Body of pancreas (tissue), 4 donors: Measurements from ENCODE around the gene PHB1. TPM values are rescaled to one million over a fixed set of nuclear protein-coding genes. Genes with fewer than 3 reads are reported as not detected.
"Not testable (repeated sequence)": the region's sequence is repeated elsewhere in the genome, so short reads cannot be mapped to it uniquely, and the experiment has no call there.

ENCODE experiments used
- ATAC-seq: fragments of 150-250 bp; one replicate; pipeline ENCODE4 v1.9.1; 2016
- DNase-seq, 4 donors: peaks; one replicate each; pipeline ENCODE4 v3.0.0-alpha.2; 2019
- H3K27ac ChIP-seq, 4 donors: fragments of 200-600 bp; sonication (generic); 1 replicate in 3 of 4; 2 replicates in 1 of 4; pipeline versions ENCODE4 v1.5.1 to v1.6.1; 2016 to 2019; ENCODE audit warnings: mild to moderate bottlenecking in 1 of 4, mixed read lengths in 1 of 4, moderate library complexity in 1 of 4
- H3K27me3 ChIP-seq, 2 donors: fragments of 200-600 bp; sonication (generic); one replicate each; pipeline ENCODE4 v1.6.0; 2016; ENCODE audit warnings: mild to moderate bottlenecking in 1 of 2
- H3K36me3 ChIP-seq, 2 donors: fragments of 200-600 bp; sonication (generic); replicated peaks in 1 of 2; 2 replicates each; pipeline ENCODE4 v1.5.1; 2016; ENCODE audit warnings: low read depth in 2 of 2; ENCODE audit not compliant: insufficient read depth in 1 of 2
- H3K4me1 ChIP-seq: fragments of 200-600 bp; sonication (generic); one replicate; pipeline ENCODE4 v1.6.0; 2016
- H3K4me3 ChIP-seq, 2 donors: fragments of 200-600 bp; sonication (generic); 1 replicate in 1 of 2; 2 replicates in 1 of 2; pipeline ENCODE4 v1.5.1; 2016 to 2019
- H3K9me3 ChIP-seq, 3 donors: fragments of 200-600 bp; sonication (generic); 1 replicate in 2 of 3; 2 replicates in 1 of 3; pipeline ENCODE4 v1.5.1; 2016
- CTCF ChIP-seq, 7 experiments: fragments of 450-650 bp in 4 of 7; fragments of 200-600 bp in 3 of 7; sonication (generic) in 3 of 7; IDR thresholded peaks; one replicate each; pipeline ENCODE4 v1.5.1; 2016 to 2019; ENCODE audit warnings: antibody characterized with exemption in 7 of 7
- POLR2A ChIP-seq, 3 donors: fragments of 450-650 bp; IDR thresholded peaks; one replicate each; pipeline ENCODE4 v1.6.1; 2016; ENCODE audit warnings: antibody characterized with exemption in 3 of 3, mild to moderate bottlenecking in 2 of 3
- WGBS, 2 donors: methylation state at CpG; one replicate each; pipeline ENCODE4 v1.1.5; 2017; 5-methylcytosine and 5-hydroxymethylcytosine counted together
- intact Hi-C: fragments of 100-400 bp; cut with DNase I; formaldehyde crosslinking; loops from one replicate; pipeline ENCODE4 v1.15.1; 2023
- total RNA-seq, 2 donors: library from RNA; depleted of rRNA; stranded (reverse); fragments of >200 nt; gene quantifications; one replicate each; pipeline ENCODE4 v1.1.0, GENCODE V29; 2016

Gene PHB1
- total RNA-seq, 2 donors from 2014 or later = 37.1 to 38.6 TPM

DNA sequence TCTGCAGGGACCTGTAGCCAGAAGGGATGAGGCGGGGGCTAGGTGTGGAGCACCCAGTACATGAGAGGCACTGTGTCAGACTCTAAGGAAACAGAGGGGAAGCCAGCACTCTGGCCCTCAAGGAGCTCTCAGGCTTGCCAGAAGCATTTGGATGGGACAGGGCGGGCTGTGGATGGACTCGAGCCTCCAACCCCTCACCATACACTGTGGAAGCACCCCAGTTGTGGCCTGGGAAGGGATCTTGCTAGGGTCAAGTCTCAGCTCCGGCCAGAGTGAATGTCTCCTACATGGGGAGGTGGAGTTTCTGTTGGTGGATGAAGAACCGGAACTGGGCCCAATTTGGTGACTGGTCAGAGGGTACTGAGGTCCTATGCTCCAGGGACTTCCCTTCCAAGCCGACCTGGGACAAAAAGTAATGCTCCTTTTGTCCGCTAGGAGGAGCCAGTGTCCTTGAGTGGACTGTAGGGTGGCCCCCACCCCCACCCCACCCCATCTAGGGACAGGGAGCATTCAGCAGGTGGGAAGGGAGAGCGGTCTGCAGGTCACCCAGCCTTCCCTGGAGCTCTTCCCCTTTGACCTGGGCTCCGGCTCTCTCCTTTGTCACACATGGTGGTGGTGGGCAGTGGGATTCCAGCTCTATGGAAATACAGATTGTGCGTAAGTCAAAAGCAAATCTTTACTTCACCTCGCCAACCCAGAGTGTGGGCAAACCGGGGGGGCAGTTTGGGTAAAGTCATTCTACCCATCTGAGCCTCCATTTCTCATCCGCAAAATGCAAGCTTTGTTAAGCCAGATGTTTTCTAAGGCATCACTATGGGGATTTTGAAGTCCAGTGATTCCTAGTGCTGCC, 20.4 kb upstream of the PHB1 start:
- Histone ChIP-seq H3K4me3 (no peak overlapping the region), H3K4me1 (no peaks in the 10 kb centered on the region), H3K9me3 (no peaks in the 10 kb centered on the region), H3K27ac (no peak overlapping the region), H3K36me3 (no peaks in the 10 kb centered on the region), H3K27me3 (no peaks in the 10 kb centered on the region)
- DNase-seq (peak; percentile 31 to 58 (median 56)), ATAC-seq (peak; percentile 48)
- WGBS, 2 donors = 48 to 53% methylated on average over 10 to 13 of the region's 13 CpGs
- TF ChIP-seq CTCF (IDR thresholded peaks at IDR 0.05) (peak in 6 of 7 experiments; percentile 30 to 54 (median 44)), POLR2A (IDR thresholded peaks at IDR 0.05) (no peak)
- intact Hi-C loops = loop anchor here (5.0 kb wide), 1 partner anchor 122 kb away; no protein-coding TSS in a partner anchor

DNA sequence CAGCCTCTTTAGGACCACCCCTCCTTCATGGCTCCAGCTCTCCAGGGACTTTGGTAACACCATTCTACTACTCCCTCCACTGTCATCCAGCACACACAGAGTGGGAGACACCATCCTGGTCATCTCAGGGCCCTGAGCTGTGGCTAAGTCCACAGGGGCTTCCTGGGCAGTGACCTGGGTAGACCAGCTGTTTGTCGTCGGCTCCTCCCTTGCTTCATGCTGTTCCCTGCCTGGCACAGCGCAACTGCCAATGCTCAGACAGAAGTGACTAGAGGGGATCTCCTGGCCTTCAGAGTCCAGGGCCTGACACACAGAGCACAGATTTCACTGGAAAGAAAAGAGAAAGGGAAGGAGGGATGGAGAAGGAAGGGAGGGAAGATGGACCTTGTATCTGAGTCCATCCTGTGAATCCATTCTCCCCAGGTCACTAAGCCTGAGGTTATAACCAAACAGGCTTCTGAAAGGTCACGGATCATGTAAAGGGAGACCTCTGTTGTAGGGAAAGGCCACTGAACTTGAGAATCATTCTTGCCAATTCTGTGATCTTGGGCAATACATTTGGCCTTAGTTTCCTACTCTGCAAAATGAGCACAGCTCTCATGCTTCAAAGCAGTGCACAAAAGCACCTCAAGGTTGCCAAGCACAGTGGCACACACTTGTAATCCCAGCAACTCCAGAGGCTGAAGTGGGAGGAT, 18.5 kb upstream of the PHB1 start:
- TF ChIP-seq POLR2A (IDR thresholded peaks at IDR 0.05) (no peak), CTCF (IDR thresholded peaks at IDR 0.05) (no peak)
- no peaks in the 10 kb centered on the region for H3K4me1 ChIP-seq
- no peaks in the 10 kb centered on the region for H3K27me3 ChIP-seq
- no peaks in the 10 kb centered on the region for H3K36me3 ChIP-seq
- no peaks in the 10 kb centered on the region for H3K9me3 ChIP-seq
- no peak for DNase-seq
- intact Hi-C loops = no loop called here
- ATAC-seq = no peak
- H3K4me3 ChIP-seq = no peak overlapping the region
- no peak overlapping the region for H3K27ac ChIP-seq
- 78 to 88% methylated on average over 4 of the region's 4 CpGs for WGBS, 2 donors

GRCh38 chr17:49431743-49432142, 17.1 kb upstream of the PHB1 start:
- ATAC-seq (no peak), DNase-seq (no peak)
- no peak overlapping the region for H3K27ac ChIP-seq
- H3K36me3 ChIP-seq = no peaks in the 10 kb centered on the region
- no peak overlapping the region for H3K4me3 ChIP-seq
- intact Hi-C loops = no loop called here
- WGBS, 2 donors = 68 to 79% methylated on average over 8 of the region's 8 CpGs
- no peaks in the 10 kb centered on the region for H3K9me3 ChIP-seq
- TF ChIP-seq CTCF (IDR thresholded peaks at IDR 0.05) (no peak), POLR2A (IDR thresholded peaks at IDR 0.05) (no peak)
- H3K4me1 ChIP-seq = no peaks in the 10 kb centered on the region
- no peaks in the 10 kb centered on the region for H3K27me3 ChIP-seq

GRCh38 chr17:49425004-49425286, 10.3 kb upstream of the PHB1 start:
- H3K9me3 ChIP-seq = no peaks in the 10 kb centered on the region
- H3K27ac ChIP-seq = no peak overlapping the region
- ATAC-seq (no peak), DNase-seq (no peak)
- TF ChIP-seq CTCF (IDR thresholded peaks at IDR 0.05) (no peak), POLR2A (IDR thresholded peaks at IDR 0.05) (no peak)
- H3K36me3 ChIP-seq = no peaks in the 10 kb centered on the region
- no peak overlapping the region for H3K4me3 ChIP-seq
- intact Hi-C loops = no loop called here
- H3K4me1 ChIP-seq = no peaks in the 10 kb centered on the region
- no peaks in the 10 kb centered on the region for H3K27me3 ChIP-seq

DNA sequence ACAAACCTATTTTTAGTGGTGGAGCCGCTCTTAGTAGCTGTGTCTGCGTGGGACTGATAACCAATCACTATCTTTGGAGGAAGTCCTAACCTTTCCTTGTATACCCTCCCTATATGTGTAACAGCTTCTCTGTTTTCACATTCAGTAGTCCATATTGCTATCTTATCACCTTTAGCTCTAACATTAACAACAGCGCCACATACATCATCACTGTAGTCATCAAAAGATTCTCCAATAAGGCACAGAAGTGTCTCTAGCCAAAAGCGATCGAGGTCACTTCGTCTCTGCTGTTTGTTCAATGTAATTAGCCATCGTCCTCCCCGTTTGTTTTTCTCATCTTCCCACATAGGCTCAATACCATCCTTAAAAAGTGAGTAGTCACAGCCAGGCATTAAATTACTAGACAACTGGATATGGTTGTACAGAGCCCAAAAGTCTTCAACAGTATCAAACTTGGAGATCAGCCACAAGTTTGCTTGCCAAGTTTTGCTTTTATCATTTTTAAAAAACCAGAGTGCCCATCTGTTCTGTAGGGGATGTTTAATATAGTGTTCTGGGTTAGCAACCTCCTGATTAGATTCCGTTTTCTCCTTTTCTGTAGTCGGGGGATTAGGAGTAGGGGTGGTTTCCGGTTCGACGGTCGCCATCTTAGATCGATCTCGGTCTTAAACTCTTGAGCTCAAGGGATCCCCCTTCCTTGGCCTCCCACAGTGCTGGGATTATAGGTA, 9.8 kb upstream of the PHB1 start:
- 67 to 69% methylated on average over 16 of the region's 16 CpGs for WGBS, 2 donors
- H3K27ac ChIP-seq, DNase-seq, H3K4me3 ChIP-seq, H3K4me1 ChIP-seq, intact Hi-C loops, H3K9me3 ChIP-seq, H3K27me3 ChIP-seq, H3K36me3 ChIP-seq, ATAC-seq: not testable (repeated sequence)
